Large intestine (tissue), 3 donors: ENCODE results near the gene CACNA1B. TPM values are rescaled to one million over a fixed set of nuclear protein-coding genes. Genes with fewer than 3 reads are reported as not detected.

Source experiments
- DNase-seq, 2 donors: peaks; one replicate each; pipeline versions ENCODE4 v3.0.0 to v3.0.0-alpha.2; 2013
- H3K27ac ChIP-seq: one replicate; pipeline ENCODE4 v1.5.1; 2013; ENCODE audit warnings: low read length
- H3K27me3 ChIP-seq: 2 replicates; pipeline ENCODE4 v1.6.1; 2013; ENCODE audit warnings: low read length; ENCODE audit not compliant: control insufficient read depth, insufficient read depth
- H3K36me3 ChIP-seq: 2 replicates; pipeline ENCODE4 v1.6.1; 2013; ENCODE audit warnings: low read length; ENCODE audit not compliant: control insufficient read depth, insufficient read depth
- H3K4me1 ChIP-seq: one replicate; pipeline ENCODE4 v1.6.1; 2013; ENCODE audit warnings: low read length; ENCODE audit not compliant: control insufficient read depth, insufficient read depth
- H3K4me3 ChIP-seq: one replicate; pipeline ENCODE4 v1.5.1; 2013; ENCODE audit warnings: low read length
- H3K9me3 ChIP-seq: one replicate; pipeline ENCODE4 v1.6.1; 2013; ENCODE audit warnings: mild to moderate bottlenecking, low read depth, low read length, moderate library complexity; ENCODE audit not compliant: control insufficient read depth
- WGBS: methylation state at CpG from one replicate; pipeline ENCODE4 v1.1.5; 2013; ENCODE audit warnings: low lambda C conversion rate; ENCODE audit not compliant: insufficient coverage; 5-methylcytosine and 5-hydroxymethylcytosine counted together
- polyA plus RNA-seq: library from polyadenylated mRNA; unstranded; fragments of 120-200 nt; gene quantifications from one replicate; pipeline ENCODE4 v1.2.1, GENCODE V29; 2013

Gene CACNA1B
- polyA plus RNA-seq, 1 donor, result 1.8 TPM

DNA sequence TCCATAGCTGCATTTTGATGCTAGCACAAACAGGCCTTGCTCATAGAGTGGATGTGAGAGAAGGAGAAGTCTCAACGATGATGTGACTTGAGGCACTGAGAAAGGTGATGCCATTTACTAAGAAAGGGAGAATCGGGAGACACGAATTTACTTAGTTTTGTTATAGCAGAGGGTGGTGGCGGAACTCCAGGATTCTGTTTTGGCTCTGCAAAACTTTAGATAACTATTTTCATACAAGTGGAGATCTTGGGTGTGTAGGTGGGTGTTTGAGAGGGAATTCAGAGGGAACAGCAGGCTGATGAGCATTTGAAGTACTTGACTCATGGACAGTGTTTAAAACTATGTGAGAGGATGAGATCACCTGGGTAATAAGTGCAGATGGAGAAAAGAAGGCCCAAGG lies 43.2 kb downstream of the CACNA1B start:
- H3K9me3 ChIP-seq, result peaks cover 3% of the 10 kb centered on the region
- H3K27me3 ChIP-seq, result no peaks in the 10 kb centered on the region
- no peak for DNase-seq
- no peak overlapping the region for H3K27ac ChIP-seq
- H3K4me1 ChIP-seq, result no peaks in the 10 kb centered on the region
- no peak overlapping the region for H3K4me3 ChIP-seq
- no peaks in the 10 kb centered on the region for H3K36me3 ChIP-seq
- WGBS, result no CpG with 5 or more reads among the region's 4 CpGs

DNA sequence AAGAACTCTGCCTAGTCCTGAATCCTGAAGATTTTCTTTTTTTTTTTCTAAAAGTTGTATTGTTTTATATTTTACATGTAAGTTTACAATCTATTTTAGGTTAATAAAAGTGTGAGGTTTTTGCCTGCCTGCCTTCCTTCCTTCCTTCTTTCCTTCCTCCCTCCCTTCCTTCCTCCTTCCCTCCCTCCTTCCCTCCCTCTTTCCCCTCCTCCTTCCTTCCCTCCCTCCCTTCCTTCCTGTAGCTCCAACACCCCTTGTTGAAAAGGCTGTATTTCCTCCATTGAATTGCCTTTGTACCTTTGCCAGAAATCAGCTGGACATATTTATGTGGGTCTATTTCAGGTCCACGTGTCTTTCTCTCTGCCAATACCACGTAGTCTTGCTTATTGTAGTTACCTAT lies 46.6 kb downstream of the CACNA1B start:
- Histone ChIP-seq H3K9me3 (peaks cover 3% of the 10 kb centered on the region), H3K36me3 (no peaks in the 10 kb centered on the region), H3K27me3 (no peaks in the 10 kb centered on the region), H3K4me3 (no peak overlapping the region), H3K4me1 (no peaks in the 10 kb centered on the region), H3K27ac (no peak overlapping the region)
- WGBS, result no CpG with 5 or more reads among the region's 2 CpGs
- no peak for DNase-seq

DNA sequence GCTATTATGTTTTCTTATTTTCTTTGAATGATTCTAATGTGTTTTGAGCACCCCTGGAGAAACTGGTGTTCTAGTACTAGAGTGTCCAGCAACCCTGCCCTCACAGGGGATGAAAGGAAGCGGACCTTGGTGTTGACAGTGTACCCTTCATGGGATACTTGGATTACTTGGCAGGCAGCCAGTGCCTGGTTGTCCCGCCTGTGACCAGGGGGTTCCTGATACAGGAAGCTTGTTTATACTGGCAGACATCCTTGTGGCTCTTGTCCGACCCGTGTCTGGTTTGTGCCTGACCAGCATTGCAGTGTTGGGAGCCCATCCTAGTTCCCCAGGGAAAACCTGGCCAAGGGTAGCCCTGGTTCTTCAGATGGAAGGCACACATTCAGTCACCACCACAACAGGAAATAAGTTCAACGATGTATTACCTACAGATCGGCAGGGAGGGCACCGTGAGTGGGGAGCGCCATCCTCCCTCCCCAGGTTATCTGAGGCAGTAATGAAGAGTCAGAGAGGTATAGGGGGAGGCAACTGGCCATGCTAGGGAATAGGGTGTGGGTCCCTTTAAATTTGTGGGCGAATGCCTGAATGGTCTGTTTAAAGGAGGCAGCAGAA lies 47.3 kb downstream of the CACNA1B start:
- no peak overlapping the region for H3K27ac ChIP-seq
- H3K9me3 ChIP-seq, result peaks cover 3% of the 10 kb centered on the region
- no peak for DNase-seq
- no peaks in the 10 kb centered on the region for H3K27me3 ChIP-seq
- no peak overlapping the region for H3K4me3 ChIP-seq
- no peaks in the 10 kb centered on the region for H3K36me3 ChIP-seq
- no CpG with 5 or more reads among the region's 9 CpGs for WGBS
- no peaks in the 10 kb centered on the region for H3K4me1 ChIP-seq

DNA sequence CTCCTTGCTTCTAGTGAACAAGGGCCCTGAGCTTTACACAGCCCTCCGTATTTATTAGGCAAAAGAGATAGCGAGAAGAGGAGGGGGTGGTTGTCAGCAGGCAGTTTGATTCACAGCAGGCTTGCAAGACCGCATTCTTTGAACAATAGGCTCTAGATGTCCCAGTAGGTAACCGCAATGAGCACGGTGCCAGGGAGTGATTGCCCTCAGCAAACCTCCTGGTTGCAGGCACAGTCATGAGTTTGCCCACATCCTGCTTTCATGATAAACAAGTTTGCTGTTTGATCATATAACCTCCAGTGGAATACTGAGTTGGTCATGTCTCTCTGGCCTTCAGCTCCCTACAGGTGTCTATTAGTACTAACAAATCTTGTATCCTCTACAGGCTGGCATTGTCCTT lies 66.1 kb downstream of the CACNA1B start:
- no peaks in the 10 kb centered on the region for H3K4me1 ChIP-seq
- H3K27me3 ChIP-seq, result no peaks in the 10 kb centered on the region
- no peak overlapping the region for H3K4me3 ChIP-seq
- no peaks in the 10 kb centered on the region for H3K36me3 ChIP-seq
- H3K9me3 ChIP-seq, result peaks cover 3% of the 10 kb centered on the region
- no peak for DNase-seq
- H3K27ac ChIP-seq, result no peak overlapping the region
- WGBS, result no CpG with 5 or more reads among the region's 5 CpGs

DNA sequence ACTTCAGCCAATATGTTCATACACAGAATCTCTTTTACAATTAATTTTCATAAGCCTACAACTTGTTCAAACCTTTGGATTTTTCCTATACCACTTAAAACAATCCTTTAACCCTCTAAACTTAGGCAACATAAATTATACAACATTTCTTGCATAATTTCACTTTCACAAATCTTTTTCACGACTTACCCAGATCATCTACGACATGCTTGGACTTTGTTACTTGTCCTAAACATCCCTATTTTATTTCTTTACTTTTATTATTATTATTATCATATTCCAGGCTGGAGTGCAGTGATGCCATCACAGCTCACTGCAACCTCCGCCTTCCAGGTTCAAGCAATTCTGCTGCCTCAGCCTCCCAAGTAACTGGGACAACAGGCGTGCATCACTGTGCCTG lies 68.0 kb downstream of the CACNA1B start:
- H3K36me3 ChIP-seq, result no peaks in the 10 kb centered on the region
- no peak overlapping the region for H3K4me3 ChIP-seq
- H3K27ac ChIP-seq, result no peak overlapping the region
- H3K9me3 ChIP-seq, result peaks cover 11% of the 10 kb centered on the region
- WGBS, result 85% methylated on average over 3 of the region's 4 CpGs
- no peak for DNase-seq
- H3K27me3 ChIP-seq, result no peaks in the 10 kb centered on the region
- H3K4me1 ChIP-seq, result no peaks in the 10 kb centered on the region

DNA sequence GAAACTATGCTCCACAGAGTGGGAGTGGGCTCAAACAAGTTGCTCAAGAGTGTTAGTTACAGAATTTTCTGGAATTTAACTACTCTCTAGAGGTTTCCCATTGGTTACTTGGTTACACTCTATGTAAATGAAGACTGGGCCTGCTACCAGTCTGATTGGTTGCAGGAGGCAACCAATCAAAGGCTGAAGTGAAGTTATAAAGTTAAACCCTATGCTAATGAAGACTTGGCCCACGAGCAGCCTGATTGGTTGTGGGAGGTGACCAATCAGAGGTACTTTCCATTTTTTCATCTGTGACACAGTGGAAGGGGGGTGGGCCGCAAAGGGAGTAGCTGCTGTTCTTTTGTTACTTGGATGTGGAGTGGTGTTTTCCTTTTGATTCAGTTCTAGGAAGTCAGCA lies 69.4 kb downstream of the CACNA1B start:
- no CpG with 5 or more reads among the region's 2 CpGs for WGBS
- H3K36me3 ChIP-seq, result no peaks in the 10 kb centered on the region

DNA sequence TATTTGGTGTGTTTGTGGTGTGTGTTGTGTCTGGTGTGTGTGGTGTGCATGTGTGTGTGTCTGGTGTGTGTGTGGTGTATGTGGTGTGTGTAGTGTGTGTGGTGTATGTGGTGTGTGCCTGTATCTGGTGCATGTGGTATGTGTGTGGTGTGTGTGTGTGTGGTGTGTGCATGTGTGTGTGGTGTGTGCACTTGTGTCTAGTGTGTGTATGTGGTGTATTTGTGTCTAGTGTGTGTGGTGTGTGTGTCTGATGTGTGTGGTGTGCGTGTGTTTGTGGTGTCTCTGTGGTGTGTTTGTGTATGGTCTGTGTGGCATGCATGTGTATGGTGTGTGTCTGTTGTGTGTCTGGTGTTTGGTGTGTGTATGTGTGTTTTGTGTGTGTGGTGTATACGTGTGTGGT lies 71.1 kb downstream of the CACNA1B start:
- H3K4me3 ChIP-seq, result no peak overlapping the region
- H3K27me3 ChIP-seq, result no peaks in the 10 kb centered on the region
- no peaks in the 10 kb centered on the region for H3K36me3 ChIP-seq
- H3K27ac ChIP-seq, result no peak overlapping the region
- no peaks in the 10 kb centered on the region for H3K4me1 ChIP-seq
- DNase-seq, result no peak
- H3K9me3 ChIP-seq, result peaks cover 11% of the 10 kb centered on the region
- WGBS, result no CpG with 5 or more reads among the region's 2 CpGs

More for the DNA sequence above, 69.4 kb downstream of the CACNA1B start:
- DNase-seq, result no peak
- Histone ChIP-seq H3K4me1 (no peaks in the 10 kb centered on the region), H3K4me3 (no peak overlapping the region), H3K27me3 (no peaks in the 10 kb centered on the region), H3K9me3 (peaks cover 11% of the 10 kb centered on the region), H3K27ac (no peak overlapping the region)

DNA sequence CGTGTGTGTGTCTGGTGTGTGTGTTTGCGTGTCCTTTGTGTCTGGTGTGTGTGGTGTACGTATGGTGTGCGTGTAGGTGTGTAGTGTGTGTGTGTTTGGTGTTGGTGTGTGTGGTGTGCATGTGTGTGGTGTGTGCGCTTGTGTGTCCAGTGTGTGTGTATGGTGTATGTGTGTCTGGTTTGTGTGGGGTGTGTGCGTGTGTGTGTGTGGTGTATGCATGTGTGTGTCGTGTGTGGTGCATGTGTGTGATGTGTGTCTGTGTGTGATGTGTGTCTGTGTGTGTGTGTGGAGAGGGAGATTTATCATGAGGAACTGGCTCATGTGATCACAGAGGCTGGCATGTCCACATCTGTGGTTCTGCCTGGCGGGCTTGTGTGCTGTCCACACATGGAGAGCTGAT lies 71.7 kb downstream of the CACNA1B start:
- H3K36me3 ChIP-seq, result no peaks in the 10 kb centered on the region
- no peak overlapping the region for H3K4me3 ChIP-seq
- 100% methylated on average over 2 of the region's 8 CpGs for WGBS
- DNase-seq, result no peak
- H3K27me3 ChIP-seq, result no peaks in the 10 kb centered on the region
- peaks cover 11% of the 10 kb centered on the region for H3K9me3 ChIP-seq
- no peak overlapping the region for H3K27ac ChIP-seq
- no peaks in the 10 kb centered on the region for H3K4me1 ChIP-seq

DNA sequence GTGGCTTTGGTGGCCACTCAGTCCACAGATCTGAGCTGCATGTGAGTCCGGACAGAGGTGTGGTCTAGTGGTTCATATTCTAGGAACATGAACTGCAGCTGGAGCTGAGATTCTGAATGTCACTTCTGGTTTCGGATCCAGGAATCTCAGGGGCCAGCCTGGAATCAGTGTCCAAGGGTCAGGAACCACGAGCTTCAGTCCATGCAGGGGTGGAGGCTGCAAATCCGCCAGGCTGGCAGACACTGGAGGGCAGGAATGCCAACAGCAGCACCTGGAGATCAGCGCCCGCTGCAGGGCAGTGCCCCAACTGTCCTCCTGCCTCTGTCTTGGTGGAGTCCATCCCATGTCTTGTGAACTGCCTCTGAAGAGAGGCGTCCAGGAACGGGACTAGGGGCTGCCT lies 73.5 kb downstream of the CACNA1B start:
- no peak overlapping the region for H3K4me3 ChIP-seq
- no peaks in the 10 kb centered on the region for H3K36me3 ChIP-seq
- H3K27ac ChIP-seq, result no peak overlapping the region
- peaks cover 11% of the 10 kb centered on the region for H3K9me3 ChIP-seq
- no CpG with 5 or more reads among the region's 8 CpGs for WGBS
- DNase-seq, result no peak
- H3K27me3 ChIP-seq, result no peaks in the 10 kb centered on the region
- H3K4me1 ChIP-seq, result no peaks in the 10 kb centered on the region

DNA sequence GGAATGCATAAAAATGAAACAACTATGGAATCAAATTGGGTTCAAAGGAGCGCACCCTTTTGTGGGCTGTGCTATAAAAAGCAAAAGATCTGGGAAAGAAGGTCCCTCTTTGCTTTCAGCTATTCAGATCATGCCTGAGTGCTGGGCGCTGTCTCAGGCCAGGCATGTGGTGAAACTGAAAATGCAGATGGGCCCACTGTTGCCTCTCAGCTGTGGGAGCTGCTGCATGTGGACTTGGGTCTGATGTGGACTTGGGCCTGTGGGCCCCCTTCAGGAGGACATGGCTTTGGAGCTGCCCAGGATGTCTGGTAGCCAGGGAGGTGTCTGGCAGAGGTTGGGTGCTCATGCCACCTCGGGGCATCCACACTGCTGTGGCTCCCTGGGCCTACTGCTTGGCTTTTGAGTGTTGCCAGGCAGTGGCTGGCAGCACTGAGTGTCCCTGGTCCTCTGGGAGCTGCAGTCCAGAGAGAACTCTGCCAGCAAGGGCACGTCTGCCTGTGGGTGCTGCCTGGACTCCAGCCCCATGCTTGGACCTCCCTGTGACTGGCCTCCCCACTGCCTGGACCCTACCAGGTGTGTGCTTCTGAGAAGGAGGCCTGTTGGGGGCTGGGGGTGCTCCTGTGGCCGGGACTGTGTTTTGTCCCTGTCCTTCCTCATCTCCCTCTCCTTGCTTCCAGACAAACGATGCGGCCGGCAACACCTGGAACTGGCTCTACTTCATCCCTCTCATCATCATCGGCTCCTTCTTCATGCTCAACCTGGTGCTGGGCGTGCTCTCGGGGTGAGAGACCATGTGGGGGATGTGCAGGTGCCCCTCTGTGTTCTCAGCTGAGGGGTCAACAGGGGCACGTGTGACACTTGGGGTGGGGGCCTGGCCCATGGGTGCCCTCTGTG lies 74.3 kb downstream of the CACNA1B start:
- Histone ChIP-seq H3K4me1 (no peaks in the 10 kb centered on the region), H3K4me3 (no peak overlapping the region), H3K9me3 (peaks cover 11% of the 10 kb centered on the region), H3K27me3 (no peaks in the 10 kb centered on the region), H3K36me3 (no peaks in the 10 kb centered on the region), H3K27ac (no peak overlapping the region)
- no peak for DNase-seq
- no CpG with 5 or more reads among the region's 12 CpGs for WGBS
